H1 (cell line): Measurements from ENCODE around the gene PTPRR.

Source experiments
- BRCA1 ChIP-seq: IDR thresholded peaks from 2 replicates; pipeline ENCODE4 v1.6.1; 2012; ENCODE audit warnings: low read depth, low read length, improper control_type of control experiment
- CEBPB ChIP-seq: IDR thresholded peaks from 2 replicates; pipeline ENCODE4 v1.6.1; 2012; ENCODE audit warnings: low read depth, low read length
- CTCF ChIP-seq, 3 experiments: IDR thresholded peaks; 1 replicate in 2 of 3; 2 replicates in 1 of 3; pipeline versions ENCODE4 v1.5.1 to v1.6.1; 2011; ENCODE audit warnings: low read length in 3 of 3, mild to moderate bottlenecking in 3 of 3, inconsistent platforms in 2 of 3, low read depth in 1 of 3, moderate library complexity in 1 of 3; ENCODE audit not compliant: insufficient read depth in 1 of 3; ENCODE audit errors: control extremely low read depth in 1 of 3
- EP300 ChIP-seq, 2 experiments: IDR thresholded peaks; 1 replicate in 1 of 2; 2 replicates in 1 of 2; pipeline ENCODE4 v1.6.1; 2011 to 2012; ENCODE audit warnings: low read depth in 2 of 2, low read length in 2 of 2, mild to moderate bottlenecking in 2 of 2, borderline replicate concordance in 1 of 2, inconsistent platforms in 1 of 2, moderate library complexity in 1 of 2
- JUND ChIP-seq: IDR thresholded peaks from 2 replicates; pipeline ENCODE4 v1.6.1; 2011; ENCODE audit warnings: mild to moderate bottlenecking, improper control_type of control experiment, low read length
- NRF1 ChIP-seq: IDR thresholded peaks from 2 replicates; pipeline ENCODE4 v1.6.1; 2011; ENCODE audit warnings: mild to moderate bottlenecking, low read depth, low read length, improper control_type of control experiment
- PHF8 ChIP-seq: fragments of 200-600 bp; sonication (generic); conservative IDR thresholded peaks from 2 replicates; pipeline ENCODE4 v1.7.1; 2012; ENCODE audit warnings: low read depth, mild to moderate bottlenecking, inconsistent platforms, low read length, moderate library complexity
- POLR2A ChIP-seq, 2 experiments: IDR thresholded peaks; 1 replicate in 1 of 2; 2 replicates in 1 of 2; pipeline ENCODE4 v1.6.1; 2011; ENCODE audit warnings: low read depth in 2 of 2, low read length in 2 of 2, mild to moderate bottlenecking in 2 of 2; ENCODE audit errors: control extremely low read depth in 1 of 2
- RNF2 ChIP-seq: fragments of 200-900, 300-1000 bp; sonication (generic); IDR thresholded peaks from 2 replicates; pipeline ENCODE4 v1.7.1; 2016; ENCODE audit warnings: borderline replicate concordance, low read depth, mild to moderate bottlenecking, antibody characterized with exemption, low read length; ENCODE audit not compliant: poor library complexity, severe bottlenecking; ENCODE audit errors: missing control alignments
- SIN3A ChIP-seq, 2 experiments: IDR thresholded peaks in 1 of 2; conservative IDR thresholded peaks in 1 of 2; 2 replicates each; pipeline ENCODE4 v1.6.1; 2011 to 2012; ENCODE audit warnings: low read length in 2 of 2, improper control_type of control experiment in 1 of 2, low read depth in 1 of 2, mild to moderate bottlenecking in 1 of 2

DNA sequence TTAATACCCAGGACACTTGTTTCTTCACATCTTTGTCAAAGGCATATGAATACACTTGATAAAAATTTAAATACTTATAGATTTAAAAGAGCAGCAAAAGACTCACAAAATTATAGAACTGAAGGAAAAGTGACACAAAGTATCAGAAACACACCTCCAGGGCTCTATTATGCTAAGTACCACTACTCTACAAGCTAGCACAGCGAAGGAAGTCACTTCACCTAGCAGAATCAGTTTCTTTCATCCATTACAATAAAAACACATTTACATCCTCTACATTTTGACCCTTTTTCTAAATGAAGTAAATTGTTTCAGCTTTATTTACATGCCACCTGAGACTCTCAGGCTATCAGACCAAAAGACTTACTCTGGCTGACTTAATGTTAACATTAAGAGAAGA is 256.7 kb downstream of the PTPRR start:
- no peak for TF ChIP-seq POLR2A (IDR thresholded peaks at IDR 0.05; ENCODE audit: control extremely low read depth in 1 of 2, low read depth in 2 of 2, low read length in 2 of 2)
- no peak for TF ChIP-seq EP300 (IDR thresholded peaks at IDR 0.05; ENCODE audit: borderline replicate concordance in 1 of 2, low read depth in 2 of 2, low read length in 2 of 2)
- TF ChIP-seq CEBPB = no peak
- TF ChIP-seq SIN3A (conservative IDR thresholded peaks at IDR 0.05 in 1 of 2, IDR thresholded peaks at IDR 0.05 in 1 of 2; ENCODE audit: low read depth in 1 of 2, low read length in 2 of 2) = no peak
- TF ChIP-seq RNF2 = no peak
- no peak for TF ChIP-seq BRCA1
- no peak for TF ChIP-seq CTCF (IDR thresholded peaks at IDR 0.05; ENCODE audit: control extremely low read depth in 1 of 3, insufficient read depth in 1 of 3, low read depth in 1 of 3, low read length in 3 of 3)
- TF ChIP-seq NRF1 = no peak
- no peak for TF ChIP-seq PHF8
- TF ChIP-seq JUND = no peak
